ENCODE data around the gene MMP11. TPM values are rescaled to one million over a fixed set of nuclear protein-coding genes. Genes with fewer than 3 reads are reported as not detected.

Gene MMP11
- total RNA-seq, 4 donors from 2014 or later: 0.60 to 3.9 (median 2.1) TPM; not detected in 1

DNA sequence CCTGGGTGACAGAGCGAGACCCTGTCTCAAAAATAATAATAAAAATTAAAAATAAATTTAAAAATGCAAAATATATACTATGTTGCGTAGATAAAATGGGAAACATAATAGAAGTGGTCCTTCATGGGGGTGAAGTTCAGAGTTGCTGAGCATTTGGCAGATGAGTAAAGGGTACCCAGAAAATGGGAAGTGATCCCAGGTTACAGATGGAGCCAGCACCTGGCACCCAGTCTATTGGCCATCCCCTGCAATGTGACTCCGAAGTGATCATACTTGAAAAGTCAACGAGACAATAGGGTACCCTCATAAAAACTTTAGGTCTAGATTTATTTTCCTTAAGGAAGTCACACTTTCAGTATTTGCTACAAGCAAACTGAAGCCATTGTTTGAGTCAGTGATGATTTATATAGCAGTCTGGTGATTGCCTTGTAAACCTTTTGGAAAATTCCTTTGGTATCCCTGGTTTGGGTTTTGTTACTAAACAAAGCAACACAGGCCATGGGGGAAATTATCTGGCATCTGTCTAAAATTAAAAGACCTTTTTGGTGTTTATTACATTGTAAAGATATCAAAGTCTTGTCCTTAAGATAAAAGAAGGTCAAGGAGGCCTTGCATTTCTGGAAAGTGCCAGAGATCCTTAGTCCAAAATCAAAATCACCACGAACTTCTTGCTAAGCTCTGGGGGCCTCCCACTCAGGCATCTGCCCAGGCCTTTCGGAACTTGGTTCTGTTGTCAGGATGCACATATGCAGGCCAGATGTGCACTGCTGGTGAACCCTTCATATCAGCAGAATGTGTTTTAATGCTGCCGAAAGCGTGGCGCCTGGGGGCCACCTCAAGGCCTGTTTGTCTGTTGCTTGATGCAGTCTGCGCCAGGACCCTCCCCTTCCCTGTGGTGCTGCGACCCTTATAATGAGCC, 18.4 kb downstream of the MMP11 start:
- DNase-seq (ENCODE audit: low spot score in 2 of 2): peak in 1 of 2 donors; percentile 75
- no peak overlapping the region for H3K4me3 ChIP-seq
- TF ChIP-seq, protein P1, sequence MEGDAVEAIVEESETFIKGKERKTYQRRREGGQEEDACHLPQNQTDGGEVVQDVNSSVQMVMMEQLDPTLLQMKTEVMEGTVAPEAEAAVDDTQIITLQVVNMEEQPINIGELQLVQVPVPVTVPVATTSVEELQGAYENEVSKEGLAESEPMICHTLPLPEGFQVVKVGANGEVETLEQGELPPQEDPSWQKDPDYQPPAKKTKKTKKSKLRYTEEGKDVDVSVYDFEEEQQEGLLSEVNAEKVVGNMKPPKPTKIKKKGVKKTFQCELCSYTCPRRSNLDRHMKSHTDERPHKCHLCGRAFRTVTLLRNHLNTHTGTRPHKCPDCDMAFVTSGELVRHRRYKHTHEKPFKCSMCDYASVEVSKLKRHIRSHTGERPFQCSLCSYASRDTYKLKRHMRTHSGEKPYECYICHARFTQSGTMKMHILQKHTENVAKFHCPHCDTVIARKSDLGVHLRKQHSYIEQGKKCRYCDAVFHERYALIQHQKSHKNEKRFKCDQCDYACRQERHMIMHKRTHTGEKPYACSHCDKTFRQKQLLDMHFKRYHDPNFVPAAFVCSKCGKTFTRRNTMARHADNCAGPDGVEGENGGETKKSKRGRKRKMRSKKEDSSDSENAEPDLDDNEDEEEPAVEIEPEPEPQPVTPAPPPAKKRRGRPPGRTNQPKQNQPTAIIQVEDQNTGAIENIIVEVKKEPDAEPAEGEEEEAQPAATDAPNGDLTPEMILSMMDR (IDR thresholded peaks at IDR 0.05): no peak
- TF ChIP-seq EP300 (IDR thresholded peaks at IDR 0.05): no peak
- no peak for TF ChIP-seq POLR2A (IDR thresholded peaks at IDR 0.05)
- TF ChIP-seq POLR2AphosphoS5 (IDR thresholded peaks at IDR 0.05): peak in 1 of 3 donors; percentile 51
- no peak overlapping the region for H3K27ac ChIP-seq
- H3K4me1 ChIP-seq: peaks cover 59% of the 10 kb centered on the region
- WGBS: 61% methylated on average over 11 of the region's 11 CpGs
- H3K36me3 ChIP-seq: peaks cover 43% of the 10 kb centered on the region
- H3K9me3 ChIP-seq: no peaks in the 10 kb centered on the region
- no peaks in the 10 kb centered on the region for H3K27me3 ChIP-seq

DNA sequence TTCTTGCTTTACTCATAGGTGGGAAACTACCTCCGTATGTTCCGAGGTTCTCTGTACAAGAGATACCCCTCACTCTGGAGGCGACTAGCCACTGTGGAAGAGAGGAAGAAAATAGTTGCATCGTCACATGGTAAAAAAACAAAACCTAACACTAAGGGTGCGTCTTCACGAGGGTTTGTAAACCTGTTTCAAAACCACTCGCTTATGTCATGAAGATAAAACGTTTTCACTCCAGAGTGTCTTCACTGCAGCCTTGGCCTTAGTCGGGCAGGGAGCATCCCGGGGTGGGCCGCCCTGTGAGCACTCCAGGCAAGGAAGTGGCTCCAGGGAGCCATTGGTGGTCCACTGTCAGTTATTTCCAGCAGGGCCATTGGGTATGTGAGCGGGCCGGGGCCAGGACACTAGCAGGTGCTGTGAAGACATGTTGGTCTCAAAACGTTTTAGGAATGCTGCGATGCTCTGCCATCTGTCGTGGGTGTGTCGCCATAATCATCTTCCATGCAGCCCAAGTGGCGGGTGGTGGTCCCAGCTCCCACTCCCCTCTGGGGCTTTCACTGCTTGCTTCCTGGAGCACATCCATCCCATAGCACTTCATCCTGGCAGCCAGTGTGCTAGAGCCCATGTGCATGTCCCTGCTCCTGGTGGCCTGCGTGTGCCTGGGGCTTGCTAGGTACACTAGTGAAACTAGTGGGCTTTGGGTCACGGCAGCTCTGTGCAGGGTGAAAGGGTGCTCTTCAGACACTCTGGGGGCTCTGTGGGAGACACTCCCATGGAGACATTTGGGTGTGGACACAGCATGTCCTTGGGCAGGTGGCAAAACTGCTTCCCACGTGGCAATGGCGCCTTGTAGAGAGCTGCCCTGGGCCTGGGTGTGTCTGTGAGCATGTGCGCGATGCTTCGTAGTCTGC, 19.3 kb downstream of the MMP11 start:
- peak overlapping the region; percentile 4 for H3K27ac ChIP-seq
- peaks cover 52% of the 10 kb centered on the region for H3K4me1 ChIP-seq
- whole genome bisulfite sequencing: 76% methylated on average over 18 of the region's 25 CpGs
- H3K27me3 ChIP-seq: no peaks in the 10 kb centered on the region
- no peak for DNase-seq (ENCODE audit: low spot score in 2 of 2)
- no peaks in the 10 kb centered on the region for H3K9me3 ChIP-seq
- peaks cover 50% of the 10 kb centered on the region for H3K36me3 ChIP-seq
- no peak for TF ChIP-seq POLR2A (IDR thresholded peaks at IDR 0.05)
- no peak for TF ChIP-seq EP300 (IDR thresholded peaks at IDR 0.05)
- TF ChIP-seq, protein P1 (IDR thresholded peaks at IDR 0.05): no peak
- no peak for TF ChIP-seq POLR2AphosphoS5 (IDR thresholded peaks at IDR 0.05)
- H3K4me3 ChIP-seq: no peak overlapping the region

DNA sequence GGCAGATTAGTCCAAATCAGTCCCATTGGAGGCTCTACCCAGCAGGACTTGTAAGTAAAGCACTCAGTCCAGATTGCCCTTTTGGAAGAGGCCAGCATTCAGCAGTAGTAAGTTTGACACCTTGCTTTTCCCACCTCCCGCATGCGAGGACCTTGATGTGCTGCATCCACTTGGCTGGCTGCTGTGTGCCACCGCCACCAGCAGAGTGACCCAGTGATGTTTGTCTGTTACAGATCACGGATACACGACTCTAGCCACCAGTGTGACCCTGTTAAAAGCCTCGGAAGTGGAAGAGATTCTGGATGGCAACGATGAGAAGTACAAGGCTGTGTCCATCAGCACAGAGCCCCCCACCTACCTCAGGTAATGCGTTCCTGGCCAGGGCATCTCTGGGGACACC, 20.7 kb downstream of the MMP11 start:
- no peaks in the 10 kb centered on the region for H3K9me3 ChIP-seq
- peaks cover 43% of the 10 kb centered on the region for H3K4me1 ChIP-seq
- H3K27me3 ChIP-seq: no peaks in the 10 kb centered on the region
- H3K27ac ChIP-seq: no peak overlapping the region
- H3K36me3 ChIP-seq: peaks cover 58% of the 10 kb centered on the region
- no peak overlapping the region for H3K4me3 ChIP-seq
- 94% methylated on average over 8 of the region's 8 CpGs for WGBS
- no peak for DNase-seq (ENCODE audit: low spot score in 2 of 2)
- TF ChIP-seq EP300 (IDR thresholded peaks at IDR 0.05) (no peak), POLR2A (IDR thresholded peaks at IDR 0.05) (no peak), POLR2AphosphoS5 (IDR thresholded peaks at IDR 0.05) (no peak)
- TF ChIP-seq, protein P1 (IDR thresholded peaks at IDR 0.05): no peak

DNA sequence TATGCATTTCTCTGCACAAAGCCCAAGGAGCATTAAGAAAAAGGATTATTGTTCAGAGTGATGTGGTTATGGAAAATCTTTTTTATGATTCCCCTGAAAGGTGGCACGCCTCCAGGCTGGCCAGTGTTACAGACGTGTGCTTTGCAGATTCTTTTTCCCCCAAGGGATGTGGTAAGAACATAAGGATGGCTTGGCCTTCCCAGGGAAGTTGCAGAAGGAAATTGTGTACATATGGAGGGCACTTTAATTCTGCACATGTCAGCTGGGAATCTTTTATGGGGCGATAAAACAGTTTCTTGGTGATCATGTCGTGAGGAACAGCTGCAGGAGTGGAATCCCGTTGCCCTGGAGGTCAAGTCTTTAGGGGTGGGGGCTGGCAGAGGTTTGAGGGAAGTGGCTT, 23.8 kb downstream of the MMP11 start:
- WGBS: 53% methylated on average over 5 of the region's 5 CpGs
- Histone ChIP-seq H3K27ac (no peak overlapping the region), H3K27me3 (no peaks in the 10 kb centered on the region), H3K36me3 (peaks cover 86% of the 10 kb centered on the region), H3K9me3 (no peaks in the 10 kb centered on the region), H3K4me1 (peaks cover 13% of the 10 kb centered on the region), H3K4me3 (no peak overlapping the region)
- no peak for TF ChIP-seq EP300 (IDR thresholded peaks at IDR 0.05)
- TF ChIP-seq POLR2AphosphoS5 (IDR thresholded peaks at IDR 0.05): no peak
- TF ChIP-seq, protein P1 (IDR thresholded peaks at IDR 0.05): no peak
- TF ChIP-seq POLR2A (IDR thresholded peaks at IDR 0.05): no peak
- no peak for DNase-seq (ENCODE audit: low spot score in 2 of 2)

Data from suprapubic skin (tissue), 4 donors.